ENCODE data around the gene ZNF865.
A peak's percentile ranks its signal among the peaks of the same experiment; 100 is the strongest.

Gene ZNF865

GRCh38 chr19:55626350-55626749 is 20.9 kb downstream of the ZNF865 start:
- no peak for DNase-seq

- DNase-seq = peak; percentile 88
Observed at GRCh38 chr19:55632463-55632834, 27.0 kb downstream of the ZNF865 start.

- DNase-seq = no peak
Observed at GRCh38 chr19:55633861-55634260, 28.4 kb downstream of the ZNF865 start.

GRCh38 chr19:55635334-55635717 is 29.9 kb downstream of the ZNF865 start:
- no peak for DNase-seq

- DNase-seq = no peak
Observed at GRCh38 chr19:55635856-55636440, 30.5 kb downstream of the ZNF865 start.

- DNase-seq = no peak
Observed at GRCh38 chr19:55636723-55637122, 31.3 kb downstream of the ZNF865 start.

- no peak for DNase-seq
Observed at GRCh38 chr19:55637534-55637933, 32.1 kb downstream of the ZNF865 start.

GRCh38 chr19:55638864-55639359 is 33.5 kb downstream of the ZNF865 start:
- DNase-seq = no peak

GRCh38 chr19:55640043-55640576 is 34.7 kb downstream of the ZNF865 start:
- DNase-seq = peak; percentile 79

GRCh38 chr19:55640577-55641425 is 35.4 kb downstream of the ZNF865 start, which contains the start of gene ZNF580:
Gene ZNF580 (plus strand): TSS chr19:55641002. CDS start chr19:55642509, 1,507 bp downstream.
- DNase-seq = no peak

- no peak for DNase-seq
Observed at GRCh38 chr19:55641426-55642152, 36.1 kb downstream of the ZNF865 start.

- no peak for DNase-seq
Observed at GRCh38 chr19:55642153-55643002, 36.9 kb downstream of the ZNF865 start.

GRCh38 chr19:55643003-55643886 is 37.8 kb downstream of the ZNF865 start, which contains the start of gene ZNF581:
Gene ZNF581 (plus strand): TSS chr19:55643649. CDS start chr19:55644572, 923 bp downstream.
- no peak for DNase-seq

GRCh38 chr19:55643887-55644176 is 38.4 kb downstream of the ZNF865 start:
- DNase-seq = no peak

GRCh38 chr19:55644191-55644833 is 38.9 kb downstream of the ZNF865 start:
- DNase-seq = no peak

- no peak for DNase-seq
Observed at GRCh38 chr19:55644842-55645511, 39.5 kb downstream of the ZNF865 start.

GRCh38 chr19:55645512-55645881 is 40.0 kb downstream of the ZNF865 start:
- no peak for DNase-seq

- DNase-seq = no peak
Observed at GRCh38 chr19:55646889-55647731, 41.7 kb downstream of the ZNF865 start.
